HS-5 (cell line): Measurements from ENCODE around the gene DUX4.
"Not testable (repeated sequence)": the region's sequence is repeated elsewhere in the genome, so short reads cannot be mapped to it uniquely, and the experiment has no call there.

Experiments
- DNase-seq: peaks from one replicate; pipeline ENCODE4 v3.0.0-alpha.2; 2012; ENCODE audit warnings: low read depth

DUX4 gene

GRCh38 chr4:190173428-190173827, at the start of gene DUX4:
TSS of gene DUX4 (plus strand) at chr4:190173774. CDS start at chr4:190173774, 0 bp downstream.
- not testable (repeated sequence) for DNase-seq

GRCh38 chr4:190175436-190175835, 1.9 kb downstream of the DUX4 start:
- DNase-seq, result not testable (repeated sequence)

DNA sequence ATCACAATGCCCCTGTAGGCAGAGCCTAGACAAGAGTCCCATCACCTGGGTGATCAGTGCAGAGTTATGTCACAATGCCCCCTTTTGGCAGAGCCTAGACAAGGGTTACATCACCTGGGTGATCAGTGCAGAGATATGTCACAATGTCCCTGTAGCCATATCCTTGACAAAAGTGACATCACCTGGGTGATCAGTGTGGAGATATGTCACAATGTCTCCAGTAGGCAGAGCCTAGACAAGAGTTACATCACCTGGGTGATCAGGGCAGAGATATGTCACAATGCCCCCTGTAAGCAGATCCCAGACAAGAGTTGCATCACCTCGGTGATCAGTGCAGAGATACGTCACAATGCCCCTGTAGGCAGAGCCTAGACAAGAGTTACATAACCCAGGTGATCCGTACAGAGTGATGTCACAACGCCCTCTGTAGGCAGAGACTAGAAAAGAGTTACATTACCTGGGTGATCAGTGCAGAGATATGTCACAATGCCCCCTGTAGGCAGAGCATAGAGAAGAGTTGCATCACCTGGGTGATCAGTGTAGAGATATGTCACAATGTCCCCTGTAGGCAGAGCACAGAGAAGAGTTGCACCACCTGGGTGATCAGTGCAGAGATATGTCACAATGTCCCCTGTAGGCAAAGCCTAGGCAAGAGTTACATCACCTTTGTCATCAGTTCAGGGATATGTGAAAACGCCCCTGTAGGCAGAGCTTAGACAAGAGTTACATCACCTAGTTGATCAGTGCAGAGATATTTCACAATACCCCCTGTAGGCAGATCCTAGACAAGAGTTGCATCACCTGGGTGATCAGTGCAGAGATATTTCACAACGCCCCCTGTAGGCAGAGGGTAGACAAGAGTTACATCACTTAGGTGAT, 4.4 kb downstream of the DUX4 start:
- not testable (repeated sequence) for DNase-seq

GRCh38 chr4:190178606-190178990, 5.0 kb downstream of the DUX4 start:
- not testable (repeated sequence) for DNase-seq

DNA sequence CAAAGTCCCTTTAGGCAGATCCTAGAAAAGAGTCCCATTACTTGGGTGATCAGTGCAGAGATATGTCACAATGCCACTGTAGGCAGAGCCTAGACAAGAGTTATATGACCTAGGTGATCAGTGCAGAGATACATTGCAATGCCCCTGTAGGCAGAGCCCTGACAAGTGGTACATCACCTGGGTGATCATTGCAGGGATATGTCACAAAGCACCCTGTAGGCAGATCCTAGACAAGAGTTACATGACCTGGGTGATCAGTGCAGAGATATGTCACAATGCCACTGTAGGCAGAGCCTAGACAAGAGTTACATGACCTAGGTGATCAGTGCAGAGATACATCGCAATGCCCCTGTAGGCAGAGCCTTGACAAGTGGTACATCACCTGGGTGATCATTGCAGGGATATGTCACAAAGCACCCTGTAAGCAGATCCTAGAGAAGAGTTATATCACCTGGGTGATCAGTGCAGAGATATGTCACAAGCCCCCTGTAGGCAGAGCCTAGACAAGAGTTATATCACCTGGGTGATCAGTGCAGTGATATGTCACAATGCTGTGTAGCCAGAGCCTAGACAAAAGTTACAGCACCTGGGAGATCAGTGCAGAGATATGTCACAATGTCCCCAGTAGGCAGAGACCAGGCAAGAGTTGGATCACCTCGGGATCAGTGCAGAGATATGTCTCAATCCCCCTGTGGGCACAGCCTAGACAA, 5.6 kb downstream of the DUX4 start:
- DNase-seq, result not testable (repeated sequence)

- DNase-seq, result not testable (repeated sequence)
Measured at GRCh38 chr4:190179740-190180094, 6.1 kb downstream of the DUX4 start.

DNA sequence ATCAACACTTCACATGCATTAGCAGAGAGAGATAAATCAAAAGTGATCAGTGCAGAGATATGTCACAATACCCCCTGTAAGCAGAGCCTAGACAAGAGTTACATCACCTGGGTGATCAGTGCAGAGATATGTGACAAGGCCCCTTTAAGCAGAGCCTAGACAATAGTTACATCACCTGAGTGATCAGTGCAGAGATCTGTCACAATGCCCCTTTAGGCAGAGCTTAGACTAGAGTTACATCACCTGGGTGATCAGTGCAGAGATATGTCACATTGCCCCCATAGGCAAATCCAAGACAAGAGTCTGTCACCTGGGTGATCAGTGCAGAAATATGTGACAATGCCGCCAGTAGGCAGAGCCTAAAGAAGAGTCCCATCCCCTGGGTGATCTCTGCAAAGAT, 7.4 kb downstream of the DUX4 start:
- DNase-seq, result not testable (repeated sequence)

DNA sequence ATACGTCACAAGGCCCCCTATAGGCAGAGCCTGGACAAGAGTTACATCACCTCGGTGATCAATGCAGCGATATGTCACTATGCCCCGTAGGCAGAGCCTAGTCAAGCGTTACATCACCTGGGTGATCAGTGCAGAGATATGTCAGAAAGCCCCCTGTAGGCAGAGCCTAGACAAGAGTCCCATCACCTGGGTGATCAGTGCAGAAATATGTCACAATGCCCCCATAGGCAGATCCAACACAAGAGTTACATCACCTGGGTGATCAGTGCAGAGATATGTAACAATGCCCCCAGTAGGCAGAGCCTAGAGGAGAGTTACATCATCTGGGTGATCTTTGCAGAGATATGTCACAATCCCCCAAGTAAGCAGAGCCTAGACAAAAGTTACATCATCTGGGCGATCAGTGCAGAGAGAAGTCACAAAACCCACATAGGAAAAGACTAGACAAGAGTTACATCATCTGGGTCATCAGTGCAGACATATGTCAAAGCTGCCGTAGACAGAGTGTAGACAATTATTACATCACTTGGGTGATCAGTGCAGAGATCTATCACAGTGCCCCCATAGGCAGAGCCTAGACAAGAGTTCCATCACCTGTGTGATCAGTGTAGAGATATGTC, 8.0 kb downstream of the DUX4 start:
- not testable (repeated sequence) for DNase-seq

GRCh38 chr4:190203510-190203909, 29.9 kb downstream of the DUX4 start:
- DNase-seq, result not testable (repeated sequence)
